Thyroid gland (tissue), 4 donors: ENCODE measurements around the gene GANC.

ENCODE experiments used
- CTCF ChIP-seq, 6 experiments: fragments of 200-600 bp in 3 of 6; fragments of 450-650 bp in 3 of 6; sonication (generic) in 3 of 6; IDR thresholded peaks; one replicate each; pipeline ENCODE4 v1.5.1; 2016 to 2019; ENCODE audit warnings: antibody characterized with exemption in 6 of 6, mild to moderate bottlenecking in 2 of 6, inconsistent platforms in 1 of 6, moderate library complexity in 1 of 6
- POLR2A ChIP-seq, 2 donors: fragments of 450-650 bp; IDR thresholded peaks; one replicate each; pipeline ENCODE4 v1.6.1; 2017; ENCODE audit warnings: antibody characterized with exemption in 2 of 2, mild to moderate bottlenecking in 2 of 2, moderate library complexity in 1 of 2

- TF ChIP-seq CTCF (IDR thresholded peaks at IDR 0.05) (no peak), POLR2A (IDR thresholded peaks at IDR 0.05) (no peak)
These were observed 41.9 kb upstream of the GANC start for GRCh38 chr15:42231088-42231487.
